NB4 (cell line): ENCODE measurements around the gene ATF7IP2.

Experiments used
- POLR2A ChIP-seq: IDR thresholded peaks from 2 replicates; pipeline ENCODE4 v1.6.1; 2011; ENCODE audit warnings: mild to moderate bottlenecking; ENCODE audit not compliant: insufficient read length; ENCODE audit errors: extremely low read depth
- TF ChIP-seq, protein P1 (sequence below): IDR thresholded peaks from 2 replicates; pipeline ENCODE4 v1.6.1; 2011; ENCODE audit warnings: low read depth, low read length
- TF ChIP-seq, protein P2 (sequence below): IDR thresholded peaks from one replicate; pipeline ENCODE4 v1.5.1; 2012; ENCODE audit warnings: low read depth, low read length

DNA sequence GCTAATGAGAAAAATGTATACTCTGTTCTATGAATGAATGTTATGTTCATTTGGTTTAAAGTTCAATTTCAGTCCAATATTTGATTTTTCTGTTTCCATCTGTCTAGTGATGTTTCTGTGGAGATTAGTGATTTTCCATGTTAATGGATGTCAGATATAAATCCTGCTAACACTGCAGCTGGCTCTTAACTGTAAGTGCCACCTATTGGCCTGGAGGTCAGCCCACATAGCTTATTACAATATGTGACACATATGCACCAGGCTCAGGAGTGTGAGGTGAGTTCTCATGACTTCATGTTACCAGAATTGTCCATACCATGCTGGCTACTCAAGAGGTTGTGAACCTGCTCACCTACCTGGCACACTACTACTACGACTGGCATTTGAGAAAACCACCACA, 17.1 kb downstream of the ATF7IP2 start:
- TF ChIP-seq, protein P1, sequence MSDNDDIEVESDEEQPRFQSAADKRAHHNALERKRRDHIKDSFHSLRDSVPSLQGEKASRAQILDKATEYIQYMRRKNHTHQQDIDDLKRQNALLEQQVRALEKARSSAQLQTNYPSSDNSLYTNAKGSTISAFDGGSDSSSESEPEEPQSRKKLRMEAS, result no peak
- no peak for TF ChIP-seq POLR2A
- TF ChIP-seq, protein P2, sequence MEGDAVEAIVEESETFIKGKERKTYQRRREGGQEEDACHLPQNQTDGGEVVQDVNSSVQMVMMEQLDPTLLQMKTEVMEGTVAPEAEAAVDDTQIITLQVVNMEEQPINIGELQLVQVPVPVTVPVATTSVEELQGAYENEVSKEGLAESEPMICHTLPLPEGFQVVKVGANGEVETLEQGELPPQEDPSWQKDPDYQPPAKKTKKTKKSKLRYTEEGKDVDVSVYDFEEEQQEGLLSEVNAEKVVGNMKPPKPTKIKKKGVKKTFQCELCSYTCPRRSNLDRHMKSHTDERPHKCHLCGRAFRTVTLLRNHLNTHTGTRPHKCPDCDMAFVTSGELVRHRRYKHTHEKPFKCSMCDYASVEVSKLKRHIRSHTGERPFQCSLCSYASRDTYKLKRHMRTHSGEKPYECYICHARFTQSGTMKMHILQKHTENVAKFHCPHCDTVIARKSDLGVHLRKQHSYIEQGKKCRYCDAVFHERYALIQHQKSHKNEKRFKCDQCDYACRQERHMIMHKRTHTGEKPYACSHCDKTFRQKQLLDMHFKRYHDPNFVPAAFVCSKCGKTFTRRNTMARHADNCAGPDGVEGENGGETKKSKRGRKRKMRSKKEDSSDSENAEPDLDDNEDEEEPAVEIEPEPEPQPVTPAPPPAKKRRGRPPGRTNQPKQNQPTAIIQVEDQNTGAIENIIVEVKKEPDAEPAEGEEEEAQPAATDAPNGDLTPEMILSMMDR, result no peak
